NCI-H1694 treated with DMSO at 0.1 percent for 48 hours (cell line): ENCODE results near the gene TIGD1.

ENCODE experiments used
- DNase-seq: peaks from one replicate; lab custom pipeline; 2025; lab: John Stamatoyannopoulos, UW

TIGD1 gene

GRCh38 chr2:232550354-232551249 lies at the start of gene TIGD1, which contains the start of gene EIF4E2:
Gene TIGD1 (minus strand): TSS chr2:232550557. CDS start chr2:232549882, 675 bp downstream.
Gene EIF4E2 (plus strand): TSS chr2:232550689. CDS start chr2:232550725, 36 bp downstream.
- peak; percentile 74 for DNase-seq

GRCh38 chr2:232598293-232598692 lies 47.9 kb upstream of the TIGD1 start:
- no peak for DNase-seq

GRCh38 chr2:232597362-232598079 lies 47.2 kb upstream of the TIGD1 start:
- DNase-seq, result no peak

GRCh38 chr2:232593982-232594381 lies 43.6 kb upstream of the TIGD1 start:
- no peak for DNase-seq

- no peak for DNase-seq
Measured at GRCh38 chr2:232592772-232593395, 42.5 kb upstream of the TIGD1 start.

GRCh38 chr2:232588680-232589585 lies 38.6 kb upstream of the TIGD1 start:
- DNase-seq, result no peak

- no peak for DNase-seq
Measured at GRCh38 chr2:232588031-232588430, 37.7 kb upstream of the TIGD1 start.

- no peak for DNase-seq
Measured at GRCh38 chr2:232587512-232587911, 37.2 kb upstream of the TIGD1 start.

- DNase-seq, result no peak
Measured at GRCh38 chr2:232586943-232587505, 36.7 kb upstream of the TIGD1 start.

- no peak for DNase-seq
Measured at GRCh38 chr2:232584238-232584637, 33.9 kb upstream of the TIGD1 start.

GRCh38 chr2:232581725-232582124 lies 31.4 kb upstream of the TIGD1 start:
- no peak for DNase-seq

- no peak for DNase-seq
Measured at GRCh38 chr2:232580648-232580981, 30.3 kb upstream of the TIGD1 start.

GRCh38 chr2:232578626-232579025 lies 28.3 kb upstream of the TIGD1 start:
- DNase-seq, result no peak

- no peak for DNase-seq
Measured at GRCh38 chr2:232577841-232578240, 27.5 kb upstream of the TIGD1 start.

- no peak for DNase-seq
Measured at GRCh38 chr2:232576995-232577394, 26.6 kb upstream of the TIGD1 start.

GRCh38 chr2:232575404-232575746 lies 25.0 kb upstream of the TIGD1 start:
- DNase-seq, result no peak

GRCh38 chr2:232574674-232575403 lies 24.5 kb upstream of the TIGD1 start:
- no peak for DNase-seq

- DNase-seq, result no peak
Measured at GRCh38 chr2:232573771-232574435, 23.5 kb upstream of the TIGD1 start.

- no peak for DNase-seq
Measured at GRCh38 chr2:232573042-232573441, 22.7 kb upstream of the TIGD1 start.

- DNase-seq, result no peak
Measured at GRCh38 chr2:232571026-232571474, 20.7 kb upstream of the TIGD1 start.
